Right cardiac atrium (tissue), 5 donors: Measurements from ENCODE around the gene BGLAP. TPM values are rescaled to one million over a fixed set of nuclear protein-coding genes. Genes with fewer than 3 reads are reported as not detected.

Experiments
- polyA plus RNA-seq: library from polyadenylated mRNA; stranded (reverse); fragments of 200-250 nt; gene quantifications from one replicate; pipeline ENCODE4 v1.2.3, GENCODE V29; 2013
- total RNA-seq, 4 donors: library from RNA; stranded (reverse); fragmentation: NEBNext Ultra II Directional; extraction: Animal tissue kit (Norgen Biotek cat#: 25700); gene quantifications; one replicate each; pipeline ENCODE4 v1.2.1, GENCODE V29; 2021
- donor health status: healthy with polysubstance abuse.
- donor health status: DM: no; HTN: yes; CAD: no.
- donor health status: DM: no; HTN: no; CAD: no.
- donor health status: DM: no; HTN: yes; CAD: no; lungs with severe emphysema.
- donor health status: DM: yes; HTN: yes; CAD: no.

Gene BGLAP
- total and polyA plus RNA-seq, 5 donors, result 0.45 to 0.92 (median 0.60) TPM; not detected in 1

Other genes starting within 250 kb of the BGLAP start
- 100 to 1,000 TPM in 1 of 4 donors, 10 to 100 TPM in 3; 82.0 to 112 (median 93.1) TPM for gene SSR2, start 221.2 kb upstream of the BGLAP start, total RNA-seq
- gene SSR2, start 221.2 kb upstream of the BGLAP start, polyA plus RNA-seq, result 93.3 TPM
- 10 to 100 TPM; 23.9 to 28.7 (median 27.0) TPM for gene UBQLN4, start 188.4 kb upstream of the BGLAP start, total RNA-seq
- gene UBQLN4, start 188.4 kb upstream of the BGLAP start, polyA plus RNA-seq, result 13.7 TPM
- gene LAMTOR2, start 187.4 kb upstream of the BGLAP start, total RNA-seq, result 10 to 100 TPM; 43.8 to 55.2 (median 51.5) TPM
- gene LAMTOR2, start 187.4 kb upstream of the BGLAP start, polyA plus RNA-seq, result 100 TPM
- not detected for gene RAB25, start 181.0 kb upstream of the BGLAP start, total RNA-seq
- gene RAB25, start 181.0 kb upstream of the BGLAP start, polyA plus RNA-seq, result 0.07 TPM
- gene MEX3A, start 159.7 kb upstream of the BGLAP start, total RNA-seq, result under 1 TPM; 0.17 to 0.33 (median 0.19) TPM
- 0.25 TPM for gene MEX3A, start 159.7 kb upstream of the BGLAP start, polyA plus RNA-seq
- 100 to 1,000 TPM; 238 to 451 (median 281) TPM for gene LMNA, start 127.5 kb upstream of the BGLAP start, total RNA-seq
- 247 TPM for gene LMNA, start 127.5 kb upstream of the BGLAP start, polyA plus RNA-seq
- gene SEMA4A, start 88.6 kb upstream of the BGLAP start, total RNA-seq, result 1 to 10 TPM; 2.3 to 3.4 (median 2.7) TPM
- 3.7 TPM for gene SEMA4A, start 88.6 kb upstream of the BGLAP start, polyA plus RNA-seq
- 10 to 100 TPM; 14.2 to 21.5 (median 15.7) TPM for gene SLC25A44, start 48.1 kb upstream of the BGLAP start, total RNA-seq
- 8.6 TPM for gene SLC25A44, start 48.1 kb upstream of the BGLAP start, polyA plus RNA-seq
- gene PMF1, start 29.2 kb upstream of the BGLAP start, total RNA-seq, result 10 to 100 TPM; 55.3 to 62.9 (median 59.5) TPM
- gene PMF1, start 29.2 kb upstream of the BGLAP start, polyA plus RNA-seq, result 93.6 TPM
- 1 to 10 TPM in 2 of 4 donors, under 1 TPM in 2; 0.68 to 1.5 (median 0.95) TPM for gene PAQR6, start 5.9 kb downstream of the BGLAP start, total RNA-seq
- gene PAQR6, start 5.9 kb downstream of the BGLAP start, polyA plus RNA-seq, result 1.3 TPM
- gene SMG5, start 40.6 kb downstream of the BGLAP start, total RNA-seq, result 10 to 100 TPM; 55.2 to 73.6 (median 62.2) TPM
- gene SMG5, start 40.6 kb downstream of the BGLAP start, polyA plus RNA-seq, result 55.3 TPM
- gene TMEM79, start 42.1 kb downstream of the BGLAP start, total RNA-seq, result 1 to 10 TPM in 3 of 4 donors, under 1 TPM in 1; 0.95 to 2.4 (median 1.9) TPM
- 1.9 TPM for gene TMEM79, start 42.1 kb downstream of the BGLAP start, polyA plus RNA-seq
- gene GLMP, start 53.5 kb downstream of the BGLAP start, total RNA-seq, result 10 to 100 TPM; 19.8 to 28.4 (median 25.5) TPM
- 22.0 TPM for gene GLMP, start 53.5 kb downstream of the BGLAP start, polyA plus RNA-seq
- gene VHLL, start 57.1 kb downstream of the BGLAP start, total RNA-seq, result not detected
- gene VHLL, start 57.1 kb downstream of the BGLAP start, polyA plus RNA-seq, result not detected
- gene CCT3, start 96.1 kb downstream of the BGLAP start, total RNA-seq, result 100 to 1,000 TPM; 126 to 151 (median 138) TPM
- gene CCT3, start 96.1 kb downstream of the BGLAP start, polyA plus RNA-seq, result 125 TPM
- gene TSACC, start 96.3 kb downstream of the BGLAP start, total RNA-seq, result not detected
- gene TSACC, start 96.3 kb downstream of the BGLAP start, polyA plus RNA-seq, result 0.38 TPM
- not detected for gene RHBG, start 127.0 kb downstream of the BGLAP start, total RNA-seq
- 0.20 TPM for gene RHBG, start 127.0 kb downstream of the BGLAP start, polyA plus RNA-seq